PC-3 (cell line): Measurements from ENCODE around the gene CNTFR.

Experiments
- CTCF ChIP-seq: fragments of 300-600 bp; sonication (generic); conservative IDR thresholded peaks from 2 replicates; pipeline ENCODE4 v1.5.1; 2017; ENCODE audit warnings: antibody characterized with exemption, low read depth, mild to moderate bottlenecking, low read length
- EZH2 ChIP-seq: fragments of 300-600 bp; sonication (generic); IDR thresholded peaks from one replicate; pipeline ENCODE4 v1.6.1; 2017; ENCODE audit warnings: antibody characterized with exemption, mild to moderate bottlenecking, low read length; ENCODE audit not compliant: unreplicated experiment
- EZH2phosphoT487 ChIP-seq: fragments of 300-600 bp; sonication (generic); IDR thresholded peaks from 2 replicates; pipeline ENCODE4 v1.6.1; 2018; ENCODE audit warnings: mild to moderate bottlenecking, antibody characterized with exemption, low read length, borderline replicate concordance

GRCh38 chr9:34582787-34583186 is 6.7 kb downstream of the CNTFR start:
- TF ChIP-seq CTCF, result no peak
- no peak for TF ChIP-seq EZH2phosphoT487
- TF ChIP-seq EZH2, result no peak
